GM12865 (cell line): ENCODE measurements around the gene SSH2.

ENCODE experiments used
- DNase-seq: peaks from one replicate; pipeline ENCODE4 v3.0.0; 2010; ENCODE audit warnings: low read depth
- H3K4me3 ChIP-seq: 2 replicates; pipeline ENCODE4 v1.5.1; 2011; ENCODE audit warnings: mild to moderate bottlenecking, low read depth, low read length, control low read depth
- CTCF ChIP-seq: IDR thresholded peaks from 2 replicates; pipeline ENCODE4 v1.5.1; 2011; ENCODE audit warnings: low read length, control low read depth, low read depth, inconsistent platforms; ENCODE audit not compliant: insufficient read depth; ENCODE audit errors: missing control alignments

SSH2 gene

GRCh38 chr17:29835435-29836351 is 94.3 kb downstream of the SSH2 start:
- peak; percentile 29 for DNase-seq

GRCh38 chr17:29833801-29834200 is 96.2 kb downstream of the SSH2 start:
- no peak for DNase-seq
- TF ChIP-seq CTCF = no peak
- H3K4me3 ChIP-seq = no peak overlapping the region

More at GRCh38 chr17:29835435-29836351, 94.3 kb downstream of the SSH2 start:
- peak overlapping the region; percentile 55 for H3K4me3 ChIP-seq
- no peak for TF ChIP-seq CTCF

- no peak for DNase-seq
- TF ChIP-seq CTCF = no peak
- H3K4me3 ChIP-seq = no peak overlapping the region
These were observed 101.2 kb downstream of the SSH2 start for GRCh38 chr17:29828676-29829284.

DNA sequence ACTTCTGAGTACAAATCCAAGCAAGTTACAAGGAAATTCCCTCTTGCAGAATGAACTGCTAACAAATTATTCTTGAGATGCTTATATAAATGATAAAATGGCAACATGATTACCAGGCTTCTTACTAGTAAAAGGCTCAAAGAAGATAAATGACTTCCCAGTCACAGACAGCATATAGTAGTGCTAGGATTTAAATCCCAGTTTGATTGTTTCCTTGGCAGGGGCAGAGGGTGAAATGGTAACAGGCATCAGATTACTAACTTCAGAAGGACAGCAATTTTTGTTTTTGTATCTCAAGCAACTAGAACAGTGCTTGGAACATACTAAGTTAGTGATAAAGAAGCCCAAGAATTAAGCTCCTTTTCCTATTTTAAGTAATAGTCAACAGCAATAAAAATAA is 102.8 kb downstream of the SSH2 start:
- no peak for TF ChIP-seq CTCF
- DNase-seq = no peak
- H3K4me3 ChIP-seq = no peak overlapping the region

GRCh38 chr17:29826114-29826692 is 103.8 kb downstream of the SSH2 start:
- H3K4me3 ChIP-seq = no peak overlapping the region
- DNase-seq = no peak
- no peak for TF ChIP-seq CTCF

DNA sequence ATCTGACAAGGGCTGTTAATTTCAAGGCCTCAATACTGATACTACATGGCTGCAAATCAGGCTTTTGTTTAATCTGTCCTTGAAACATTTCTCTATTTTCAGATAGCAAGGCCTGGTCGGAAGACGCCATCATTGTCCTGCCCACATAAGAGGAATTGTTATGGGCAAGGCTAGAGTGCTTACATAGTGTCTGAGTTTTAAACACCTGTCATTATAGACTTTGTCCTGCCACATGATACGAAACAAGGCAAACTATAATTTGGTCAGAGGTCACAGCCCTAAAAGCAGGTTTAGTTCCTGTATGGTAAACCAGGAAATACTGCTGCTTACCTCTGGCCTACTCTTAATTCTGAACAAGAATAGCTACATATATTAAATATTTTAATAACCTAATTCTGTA is 104.4 kb downstream of the SSH2 start:
- H3K4me3 ChIP-seq = no peak overlapping the region
- TF ChIP-seq CTCF = no peak
- DNase-seq = no peak

DNA sequence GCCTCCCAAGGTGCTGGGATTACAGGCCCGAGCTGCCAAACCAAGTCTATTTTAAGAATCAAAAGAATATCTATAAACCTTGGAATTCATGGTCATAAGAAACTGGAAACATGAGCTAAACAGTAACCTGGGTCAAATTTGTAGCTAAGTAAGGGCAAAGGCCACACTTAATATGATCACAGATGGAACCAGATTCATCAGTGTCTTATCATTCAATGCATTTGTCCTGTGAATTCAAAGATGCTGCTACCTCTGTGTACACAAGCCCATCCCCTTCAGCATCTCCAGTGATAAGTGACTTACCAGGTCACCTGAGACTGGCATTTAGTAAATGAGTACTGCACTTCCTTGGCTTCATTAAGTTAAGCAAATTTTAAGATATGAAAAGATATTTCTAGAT is 108.1 kb downstream of the SSH2 start:
- DNase-seq = no peak
- TF ChIP-seq CTCF = no peak
- H3K4me3 ChIP-seq = no peak overlapping the region
